HG03442 (cell line): ENCODE measurements around the gene STXBP6.
"Not testable (repeated sequence)": the region's sequence is repeated elsewhere in the genome, so short reads cannot be mapped to it uniquely, and the experiment has no call there.

Source experiments
- ATAC-seq: cut with Tn5 transposase; IDR thresholded peaks from one replicate; pipeline ENCODE4 v1.9.1; 2021; ENCODE audit warnings: mild to moderate bottlenecking, moderate library complexity; ENCODE audit not compliant: unreplicated experiment

Gene STXBP6

GRCh38 chr14:24839617-24840203, 210.2 kb downstream of the STXBP6 start:
- no peak for ATAC-seq

- no peak for ATAC-seq
Measured at GRCh38 chr14:24838945-24839616, 210.9 kb downstream of the STXBP6 start.

GRCh38 chr14:24837280-24838046, 212.5 kb downstream of the STXBP6 start:
- ATAC-seq = no peak

GRCh38 chr14:24836324-24836723, 213.6 kb downstream of the STXBP6 start:
- ATAC-seq = not testable (repeated sequence)

- ATAC-seq = no peak
Measured at GRCh38 chr14:24834956-24835355, 215.0 kb downstream of the STXBP6 start.

- no peak for ATAC-seq
Measured at GRCh38 chr14:24833385-24833784, 216.6 kb downstream of the STXBP6 start.

GRCh38 chr14:24831677-24832076, 218.3 kb downstream of the STXBP6 start:
- ATAC-seq = no peak

- ATAC-seq = no peak
Measured at GRCh38 chr14:24829862-24830261, 220.1 kb downstream of the STXBP6 start.

- no peak for ATAC-seq
Measured at GRCh38 chr14:24828486-24828885, 221.5 kb downstream of the STXBP6 start.

- ATAC-seq = no peak
Measured at GRCh38 chr14:24826390-24826789, 223.6 kb downstream of the STXBP6 start.

GRCh38 chr14:24820616-24821015, 229.3 kb downstream of the STXBP6 start:
- no peak for ATAC-seq

- ATAC-seq = no peak
Measured at GRCh38 chr14:24818823-24819341, 231.1 kb downstream of the STXBP6 start.

GRCh38 chr14:24818058-24818822, 231.7 kb downstream of the STXBP6 start:
- no peak for ATAC-seq

GRCh38 chr14:24817212-24818057, 232.5 kb downstream of the STXBP6 start:
- no peak for ATAC-seq

- no peak for ATAC-seq
Measured at GRCh38 chr14:24816929-24817211, 233.1 kb downstream of the STXBP6 start.

GRCh38 chr14:24816011-24816928, 233.7 kb downstream of the STXBP6 start:
- no peak for ATAC-seq

GRCh38 chr14:24815543-24815942, 234.4 kb downstream of the STXBP6 start:
- ATAC-seq = no peak

GRCh38 chr14:24814944-24815343, 235.0 kb downstream of the STXBP6 start:
- no peak for ATAC-seq

GRCh38 chr14:24814346-24814745, 235.6 kb downstream of the STXBP6 start:
- no peak for ATAC-seq
